NCI-H146 (cell line): ENCODE data around the gene SLC9A3.
"Not testable (repeated sequence)": the region's sequence is repeated elsewhere in the genome, so short reads cannot be mapped to it uniquely, and the experiment has no call there.

ENCODE experiments used
- DNase-seq: peaks from one replicate; lab custom pipeline; 2025; lab: John Stamatoyannopoulos, UW

Gene SLC9A3

GRCh38 chr5:474840-475661, 49.2 kb downstream of the SLC9A3 start:
- DNase-seq = peak; percentile 35

GRCh38 chr5:474232-474839, 49.9 kb downstream of the SLC9A3 start:
- not testable (repeated sequence) for DNase-seq

GRCh38 chr5:473551-474192, 50.6 kb downstream of the SLC9A3 start:
- peak; percentile 67 for DNase-seq

- DNase-seq = peak; percentile 92
Observed at GRCh38 chr5:472656-473550, 51.3 kb downstream of the SLC9A3 start.

GRCh38 chr5:472076-472655, 52.1 kb downstream of the SLC9A3 start:
- peak; percentile 45 for DNase-seq

- DNase-seq = no peak
Observed at GRCh38 chr5:471750-472058, 52.5 kb downstream of the SLC9A3 start.

- DNase-seq = no peak
Observed at GRCh38 chr5:470961-471749, 53.1 kb downstream of the SLC9A3 start.

- no peak for DNase-seq
Observed at GRCh38 chr5:469752-470483, 54.3 kb downstream of the SLC9A3 start.

GRCh38 chr5:468401-468800, 55.8 kb downstream of the SLC9A3 start:
- no peak for DNase-seq

- DNase-seq = no peak
Observed at GRCh38 chr5:466661-467310, 57.5 kb downstream of the SLC9A3 start.

- DNase-seq = no peak
Observed at GRCh38 chr5:465591-466403, 58.5 kb downstream of the SLC9A3 start.

GRCh38 chr5:464843-465590, 59.2 kb downstream of the SLC9A3 start:
- DNase-seq = no peak

GRCh38 chr5:464446-464842, 59.8 kb downstream of the SLC9A3 start:
- no peak for DNase-seq

GRCh38 chr5:463952-464351, 60.3 kb downstream of the SLC9A3 start:
- no peak for DNase-seq

- DNase-seq = no peak
Observed at GRCh38 chr5:463301-463700, 60.9 kb downstream of the SLC9A3 start.

GRCh38 chr5:462051-462481, 62.2 kb downstream of the SLC9A3 start:
- DNase-seq = no peak

GRCh38 chr5:460273-460625, 64.0 kb downstream of the SLC9A3 start:
- no peak for DNase-seq

GRCh38 chr5:459562-460272, 64.5 kb downstream of the SLC9A3 start:
- DNase-seq = no peak
